T-helper 1 cell (primary cell): ENCODE results near the gene SNX17.
"Not testable (repeated sequence)": the region's sequence is repeated elsewhere in the genome, so short reads cannot be mapped to it uniquely, and the experiment has no call there.

ENCODE experiments used
- DNase-seq, 5 donors: peaks; one replicate each; pipeline ENCODE4 v3.0.0-alpha.2; 2012 to 2020

SNX17 gene

DNA sequence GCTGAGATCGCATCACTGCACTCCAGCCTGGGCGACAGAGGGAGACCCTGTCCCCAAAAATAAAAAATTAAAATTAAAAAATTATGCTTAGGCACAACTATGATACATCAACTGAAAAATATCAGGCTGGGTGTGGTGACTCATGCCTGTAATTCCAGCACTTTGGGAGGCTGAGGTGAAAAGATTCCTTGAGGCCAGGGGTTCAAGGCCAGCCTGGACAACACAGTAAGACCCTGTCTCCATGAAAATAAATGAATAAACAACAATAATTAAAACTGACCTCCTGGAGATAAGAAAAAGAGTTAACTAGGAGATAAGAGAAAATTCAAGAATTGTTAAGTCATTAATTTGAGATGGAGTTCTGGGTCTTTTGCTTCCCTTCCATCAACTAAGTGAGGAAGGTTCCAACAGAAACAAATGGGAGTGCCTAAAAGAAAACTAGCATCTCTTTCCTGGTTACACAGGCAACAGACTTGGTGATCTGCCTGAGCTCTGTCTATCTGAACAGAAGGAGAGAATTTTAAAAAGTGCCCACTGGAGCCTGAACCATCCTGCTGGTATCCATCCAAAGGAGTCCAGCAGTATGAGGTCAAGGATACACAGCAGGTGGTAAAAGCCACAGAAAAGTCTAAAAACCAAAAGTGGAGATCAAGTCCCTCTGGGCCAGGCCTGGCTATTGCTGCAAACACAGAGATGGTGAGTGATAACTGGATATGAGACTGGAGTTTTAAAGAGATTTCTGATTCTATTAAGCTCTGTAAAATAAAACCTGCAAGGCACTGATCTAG lies 30.1 kb downstream of the SNX17 start:
- DNase-seq = no peak

DNA sequence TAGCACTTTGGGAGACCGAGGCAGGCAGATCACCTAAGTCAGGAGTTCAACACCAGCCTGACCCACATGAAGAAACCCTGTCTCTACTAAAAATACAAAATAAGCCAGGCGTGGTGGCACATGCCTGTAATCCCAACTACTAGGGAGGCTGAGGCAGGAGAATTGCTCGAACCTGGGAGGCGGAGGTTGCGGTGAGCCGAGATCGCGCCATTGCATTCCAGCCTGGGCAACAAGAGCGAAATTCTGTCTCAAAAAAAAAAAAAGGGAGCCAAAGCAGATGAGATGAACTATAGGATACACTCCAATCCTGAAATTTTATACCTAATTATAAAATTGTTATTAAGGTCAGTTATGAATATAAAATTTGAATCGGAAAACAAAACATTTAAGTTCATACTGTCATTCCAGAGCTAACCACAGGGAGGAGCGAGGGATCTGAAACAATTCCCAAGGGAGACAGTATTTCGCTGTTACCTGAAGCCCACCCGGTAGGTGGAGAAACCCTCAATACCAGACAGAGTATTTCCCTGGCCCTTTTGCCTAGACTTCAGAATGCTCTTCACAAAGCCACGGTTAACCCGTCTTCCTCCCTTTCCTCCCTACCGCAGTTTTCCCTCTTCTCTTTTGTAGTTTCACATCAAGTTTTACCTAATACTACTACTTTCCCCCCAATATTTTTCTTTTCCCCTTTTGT lies 37.5 kb downstream of the SNX17 start:
- DNase-seq = no peak

GRCh38 chr2:27408601-27409320 lies 38.3 kb downstream of the SNX17 start:
- DNase-seq = no peak

DNA sequence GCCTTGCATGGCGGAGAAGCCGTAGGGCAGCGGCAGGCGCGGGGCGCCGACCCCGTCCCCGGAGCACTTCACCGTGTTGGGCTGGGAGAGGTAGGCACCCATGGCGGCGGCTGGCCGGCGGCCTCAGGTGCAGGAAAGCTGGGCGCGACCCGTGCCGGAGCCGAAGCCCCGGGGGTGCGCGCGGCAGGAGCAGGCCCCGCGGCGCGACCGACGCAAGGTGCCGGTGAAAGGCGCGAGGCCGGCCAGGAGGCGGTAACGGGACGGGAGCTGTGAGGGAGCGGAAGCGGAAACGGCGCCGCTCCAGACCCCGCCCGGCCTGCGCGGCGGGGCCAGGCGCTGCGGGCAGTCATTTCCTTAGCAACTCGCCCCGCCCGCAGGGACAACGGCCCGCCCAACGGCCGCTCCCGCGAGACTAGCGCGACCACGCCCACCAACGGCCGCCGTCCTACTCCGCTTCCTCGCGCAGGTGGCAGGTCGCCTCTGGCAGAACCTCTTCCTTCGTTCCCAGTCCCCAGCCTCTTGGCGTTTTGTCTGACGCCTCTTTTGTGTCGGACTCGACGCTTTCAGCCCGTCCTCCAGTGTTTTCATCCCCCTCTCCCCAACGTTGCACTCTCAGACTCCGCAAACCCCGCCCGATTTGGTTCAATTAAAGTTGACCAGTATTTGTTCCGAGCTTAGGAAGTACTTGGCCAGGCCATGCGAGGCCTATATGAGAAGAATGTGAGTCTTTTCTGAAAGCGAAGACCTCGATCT lies 39.1 kb downstream of the SNX17 start, which contains the start of gene PPM1G:
Gene PPM1G (minus strand): TSS at position 271 of the 753 bp plus-strand sequence. CDS start 169 bp downstream, at position 102.
- peak; percentile 91 to 96 (median 94) for DNase-seq

GRCh38 chr2:27412419-27413152 lies 42.2 kb downstream of the SNX17 start:
- DNase-seq = no peak

- DNase-seq = no peak
Observed at GRCh38 chr2:27416151-27416550, 45.7 kb downstream of the SNX17 start.

DNA sequence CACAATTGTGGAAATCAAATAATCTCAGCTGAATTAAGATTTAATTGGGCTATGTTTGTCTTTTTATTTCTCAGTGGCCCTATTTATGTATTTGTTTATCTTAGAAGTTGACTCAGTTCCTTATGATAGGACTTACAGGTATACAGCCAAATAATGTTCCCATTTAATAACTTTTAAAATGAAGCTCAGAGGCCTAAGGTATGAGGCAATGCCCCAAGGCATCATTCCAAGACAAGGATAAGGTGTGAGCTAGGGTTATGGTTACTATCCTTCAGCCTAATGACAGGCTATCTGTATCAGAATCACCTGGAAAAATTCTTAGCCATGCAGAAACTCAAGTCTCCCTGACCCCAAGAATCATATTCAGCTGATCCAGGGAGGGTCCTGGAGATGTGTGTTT lies 50.6 kb downstream of the SNX17 start:
- no peak for DNase-seq

DNA sequence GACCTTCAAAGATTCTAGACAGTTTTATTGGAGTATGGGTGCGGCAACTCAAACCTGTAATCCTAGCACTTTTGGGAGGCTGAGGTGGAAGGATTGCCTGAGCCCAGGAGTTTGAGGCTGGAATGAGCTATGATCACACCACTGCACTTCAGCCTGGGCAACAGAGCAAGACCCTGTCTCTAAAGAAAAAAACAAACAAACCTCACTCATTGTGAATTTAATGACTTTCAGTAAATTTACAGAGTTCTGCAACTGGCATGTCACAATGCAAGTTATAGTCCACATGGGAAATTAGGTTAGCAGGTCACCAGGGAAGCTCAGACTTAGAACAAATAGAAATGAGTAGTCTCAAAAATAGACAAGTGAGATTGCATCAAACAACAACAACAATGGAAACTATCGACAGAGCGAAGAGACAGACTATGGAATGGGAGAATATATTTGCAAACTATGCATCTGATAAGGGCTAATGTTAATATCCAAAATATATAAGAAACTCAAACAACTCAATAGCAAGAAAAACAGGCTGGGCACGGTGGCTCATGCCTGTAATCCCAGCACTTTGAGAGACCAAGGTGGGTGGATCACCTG lies 51.3 kb downstream of the SNX17 start:
- DNase-seq = no peak

GRCh38 chr2:27422958-27423357 lies 52.5 kb downstream of the SNX17 start:
- DNase-seq = no peak

- not testable (repeated sequence) for DNase-seq
Observed at GRCh38 chr2:27425039-27425438, 54.6 kb downstream of the SNX17 start.
